GM15510 (cell line): ENCODE measurements around the gene ADAMTSL1.

Source experiments
- POLR2A ChIP-seq: IDR thresholded peaks from 3 replicates; pipeline ENCODE4 v1.6.1; 2011; ENCODE audit warnings: borderline replicate concordance; ENCODE audit not compliant: insufficient read length; ENCODE audit errors: extremely low read depth

The ADAMTSL1 gene

DNA sequence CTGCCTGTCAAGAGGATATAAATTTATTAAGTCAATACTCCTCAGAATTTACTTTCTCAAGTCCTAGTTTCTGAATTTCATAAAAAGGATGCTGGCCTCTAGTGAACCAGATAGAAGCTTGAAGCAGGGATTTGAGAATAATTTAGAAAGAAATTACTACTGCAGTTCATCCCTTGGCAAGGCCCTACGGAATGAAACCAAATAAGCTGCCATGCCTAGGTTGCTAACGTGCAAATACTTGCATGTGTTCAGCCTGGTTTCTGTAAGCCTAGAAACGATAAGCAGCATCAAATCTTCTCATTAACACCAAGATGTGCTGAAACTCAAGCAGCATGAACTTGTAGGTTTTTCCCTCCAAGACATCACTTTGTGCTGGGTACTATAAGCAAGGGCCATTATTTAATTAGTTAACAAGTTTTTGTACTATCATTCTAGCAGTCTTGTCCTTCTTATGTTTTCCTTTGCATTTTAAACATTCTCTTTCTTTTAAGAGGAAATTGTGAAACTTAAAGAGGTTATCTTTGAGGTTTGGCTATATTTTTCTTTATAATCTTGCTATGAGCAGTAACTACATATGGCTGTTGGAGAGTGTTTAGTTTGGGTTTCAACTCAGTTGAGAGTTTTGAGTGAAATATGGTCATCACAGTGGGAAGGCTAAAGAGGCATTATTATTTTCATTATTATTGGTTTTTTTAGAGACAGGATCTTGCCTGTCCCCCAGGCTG, 71.8 kb downstream of the ADAMTSL1 start:
- no peak for TF ChIP-seq POLR2A

DNA sequence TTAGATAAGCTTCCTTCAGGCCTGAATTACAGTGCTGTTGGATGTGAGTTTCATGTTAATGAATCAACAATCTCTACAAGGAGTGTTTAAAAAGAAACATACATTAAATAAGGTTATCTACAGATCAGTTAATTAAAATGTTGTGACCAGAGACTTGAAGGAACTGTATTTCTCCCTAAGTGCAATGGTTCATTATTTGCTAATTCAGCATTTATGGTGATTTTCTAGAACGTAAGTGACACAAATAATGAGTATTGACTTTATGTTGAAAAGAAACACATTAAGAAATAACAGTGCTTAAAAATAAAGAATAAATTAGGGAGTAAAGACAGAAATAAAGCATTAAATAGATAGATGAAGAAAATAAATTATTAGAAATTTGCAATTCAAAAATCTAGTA, 74.5 kb downstream of the ADAMTSL1 start:
- no peak for TF ChIP-seq POLR2A

DNA sequence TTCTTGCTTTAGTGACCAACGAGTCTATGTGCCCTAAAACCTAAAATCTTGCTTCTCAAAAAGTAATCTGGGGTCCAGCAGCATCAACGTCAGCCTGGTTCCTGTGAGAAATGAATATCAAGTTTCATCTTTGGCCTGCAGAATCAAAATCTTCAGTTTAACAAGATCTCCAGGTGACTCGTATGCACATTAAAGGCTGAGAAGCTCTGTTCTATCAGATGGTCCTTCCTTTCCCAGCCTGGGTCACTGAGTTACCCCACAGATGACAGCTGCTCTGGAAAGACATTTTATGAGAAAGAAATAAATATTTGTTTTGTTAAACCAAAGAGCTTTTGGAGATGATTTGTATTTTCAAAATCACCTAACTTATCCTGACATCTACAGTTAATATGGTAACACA, 75.8 kb downstream of the ADAMTSL1 start:
- TF ChIP-seq POLR2A, result no peak

DNA sequence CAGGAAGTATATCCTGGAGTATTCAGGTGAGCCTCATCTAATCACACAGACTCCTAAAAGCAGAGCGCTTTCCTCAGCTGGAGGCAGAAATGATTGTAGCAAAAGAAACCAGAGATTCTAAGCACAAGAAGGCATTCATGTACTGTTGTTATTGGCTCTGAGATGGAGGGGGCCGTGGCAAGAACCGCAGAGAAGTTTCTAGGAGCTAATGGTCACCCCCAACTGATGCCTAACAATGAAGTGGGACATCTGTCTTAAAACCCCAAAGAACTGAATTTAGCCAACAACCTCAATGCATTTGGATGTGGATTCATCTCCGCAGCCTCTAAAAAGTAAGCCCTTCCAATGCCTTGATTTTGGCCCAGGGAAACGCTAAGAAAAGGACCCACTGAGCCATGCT, 76.3 kb downstream of the ADAMTSL1 start:
- no peak for TF ChIP-seq POLR2A

DNA sequence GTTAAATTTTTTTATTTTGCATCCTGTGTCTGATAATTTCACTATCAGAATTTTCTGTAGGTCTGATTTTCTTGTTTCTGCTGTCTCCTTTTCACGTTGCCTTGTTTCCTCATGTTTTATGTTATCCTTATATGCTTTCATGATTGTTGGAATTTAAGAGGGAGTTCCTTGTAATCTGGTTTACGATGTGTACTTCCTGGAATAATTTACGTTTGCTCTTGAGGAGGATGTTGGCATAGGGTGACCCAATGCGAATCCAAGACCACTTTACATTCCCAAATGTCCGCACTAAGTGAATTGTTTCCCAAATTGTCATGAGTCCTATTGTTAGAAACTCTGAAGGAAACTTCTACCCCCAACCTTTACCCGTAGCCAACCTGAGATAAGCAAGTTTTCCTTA, 80.3 kb downstream of the ADAMTSL1 start:
- TF ChIP-seq POLR2A, result no peak

DNA sequence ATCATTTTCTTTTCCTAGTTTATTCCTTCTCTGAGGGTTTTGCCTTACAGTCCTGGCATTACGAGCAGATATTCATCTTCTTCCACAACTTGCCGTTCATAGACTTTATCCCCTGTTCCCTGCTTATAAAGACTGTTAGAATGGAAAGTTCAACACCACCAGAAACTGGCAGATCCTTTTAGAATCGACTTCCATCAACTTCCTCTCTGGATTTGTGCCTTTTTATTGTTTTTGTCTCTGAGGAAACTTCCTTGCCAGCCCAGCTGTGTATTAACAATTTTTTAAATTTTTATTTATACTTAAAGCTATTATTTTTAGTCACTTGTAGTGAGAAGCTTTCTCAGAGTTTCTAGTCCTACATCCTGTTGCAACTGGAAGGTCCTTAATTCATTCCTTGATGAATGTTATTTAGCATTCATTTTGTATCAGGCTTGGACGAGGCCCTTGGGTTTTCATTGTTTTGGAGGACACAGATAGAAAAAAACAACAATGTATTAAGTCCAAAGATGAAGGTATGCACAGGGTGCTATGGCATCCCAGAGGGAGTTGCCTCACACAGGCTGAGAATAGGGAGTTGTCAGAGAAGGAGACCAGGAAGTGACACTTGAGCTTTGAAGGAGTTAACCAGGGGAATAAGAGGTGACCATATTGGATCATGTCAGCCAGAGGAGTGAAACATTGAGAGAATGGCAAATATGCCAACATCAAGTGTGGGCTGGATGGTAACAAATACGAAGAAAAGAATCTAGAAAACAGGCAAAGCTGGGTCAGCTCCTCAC, 81.3 kb downstream of the ADAMTSL1 start:
- TF ChIP-seq POLR2A, result no peak

DNA sequence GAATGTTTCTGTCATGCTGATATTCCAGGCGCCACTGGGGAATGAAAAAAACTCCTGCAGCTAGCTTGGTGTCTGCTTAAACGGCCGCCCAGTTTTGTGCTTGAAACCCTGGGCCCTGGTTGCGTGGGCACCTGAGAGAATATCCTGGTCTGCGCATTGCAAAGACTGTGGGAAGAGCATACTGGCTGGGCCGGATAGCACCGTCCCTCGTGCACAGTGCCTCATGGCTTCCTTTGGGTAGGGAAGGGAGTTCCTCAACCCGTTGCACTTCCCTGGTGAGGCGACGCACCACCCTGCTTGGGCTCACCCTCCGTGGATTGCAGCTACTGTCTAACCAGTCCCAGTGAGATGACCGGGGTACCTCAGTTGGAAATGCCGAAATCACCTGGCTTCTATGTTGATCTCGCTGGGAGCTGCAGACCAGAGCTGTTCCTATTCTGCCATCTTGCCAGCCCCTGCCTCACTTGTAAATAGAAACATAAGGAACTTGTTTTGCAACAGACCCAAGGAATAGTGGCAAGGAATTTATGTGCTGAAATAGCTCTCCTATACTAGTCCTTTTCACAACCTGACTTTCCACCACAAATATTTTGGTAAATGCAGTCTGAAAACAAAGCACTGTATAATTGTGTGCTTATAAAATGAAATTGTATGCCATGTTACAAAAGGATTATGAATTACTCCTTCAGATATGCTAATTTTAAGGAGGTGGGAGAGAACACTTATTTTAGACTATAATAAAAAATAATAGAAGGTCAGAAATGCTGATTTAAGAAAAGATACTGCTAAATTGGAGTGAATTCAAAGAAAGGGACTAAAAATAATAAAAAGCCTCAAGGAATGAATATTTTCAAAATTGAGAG, 90.3 kb downstream of the ADAMTSL1 start:
- no peak for TF ChIP-seq POLR2A

DNA sequence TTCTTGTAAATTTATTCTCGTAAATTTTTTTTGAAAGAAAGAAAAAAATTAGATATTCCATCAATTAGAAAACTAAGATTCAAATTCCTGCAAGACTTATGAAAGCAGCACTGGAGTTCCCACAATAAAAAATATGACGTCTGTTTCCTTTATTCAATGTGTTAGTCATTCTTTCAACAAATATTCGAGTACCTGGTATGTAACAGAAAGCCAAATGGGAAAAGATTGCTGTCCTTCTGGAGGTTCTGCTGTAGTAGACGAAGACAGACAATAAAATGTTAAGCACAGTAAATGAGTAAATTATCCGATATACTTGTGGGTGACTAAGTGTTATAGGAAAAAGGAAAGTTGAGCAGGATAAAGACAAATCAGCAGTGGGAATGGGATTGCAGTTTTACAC, 92.2 kb downstream of the ADAMTSL1 start:
- TF ChIP-seq POLR2A, result no peak

DNA sequence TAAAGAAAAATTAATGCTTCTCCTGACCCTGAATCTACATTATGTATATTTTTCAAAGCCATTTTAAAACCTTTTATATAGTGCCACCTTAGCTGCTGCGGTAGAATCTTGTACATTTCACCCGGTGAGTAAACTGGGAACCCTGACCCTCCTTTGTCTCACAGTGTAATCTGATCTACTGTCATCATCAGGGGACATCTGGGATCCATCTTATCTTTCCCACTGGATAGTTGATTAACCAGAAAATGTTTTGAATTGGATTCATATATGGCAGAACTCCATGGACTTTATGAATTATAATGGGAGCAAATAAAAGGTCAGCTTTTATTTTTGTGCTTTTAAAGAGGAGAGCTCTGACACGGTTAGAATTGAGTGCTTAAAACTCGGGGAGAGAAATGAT, 95.0 kb downstream of the ADAMTSL1 start:
- no peak for TF ChIP-seq POLR2A

DNA sequence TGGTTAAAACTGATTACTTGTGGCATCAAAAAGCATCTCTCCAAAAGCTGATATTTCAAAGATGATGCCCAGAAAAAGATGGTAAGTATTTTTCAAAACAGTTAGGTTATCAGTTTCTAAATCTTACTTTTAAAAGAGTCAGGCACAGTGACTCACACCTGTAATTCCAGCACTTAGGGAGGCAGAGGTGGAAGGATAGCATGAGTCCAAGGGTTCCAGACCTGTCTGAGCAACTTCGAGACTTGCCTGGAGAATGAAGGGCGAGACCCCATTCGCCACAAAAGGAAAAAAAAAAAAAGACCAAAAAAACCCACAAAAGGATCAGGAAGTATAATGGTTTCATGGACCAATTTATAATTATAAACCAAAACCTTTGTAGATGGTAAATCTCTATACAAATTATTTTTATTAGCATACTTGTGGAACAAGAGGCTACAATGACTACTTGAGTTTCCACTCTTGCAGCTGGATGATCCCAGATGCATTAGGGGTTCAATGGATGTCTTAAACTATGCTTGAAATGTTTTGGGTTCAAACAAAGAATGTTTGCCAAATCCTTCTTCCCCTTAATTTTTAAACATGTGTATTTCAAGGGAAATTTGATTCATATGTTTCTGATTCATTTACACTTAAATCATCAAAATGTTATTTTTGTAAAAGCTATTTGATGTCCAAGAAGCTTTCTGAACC, 96.1 kb downstream of the ADAMTSL1 start:
- no peak for TF ChIP-seq POLR2A

DNA sequence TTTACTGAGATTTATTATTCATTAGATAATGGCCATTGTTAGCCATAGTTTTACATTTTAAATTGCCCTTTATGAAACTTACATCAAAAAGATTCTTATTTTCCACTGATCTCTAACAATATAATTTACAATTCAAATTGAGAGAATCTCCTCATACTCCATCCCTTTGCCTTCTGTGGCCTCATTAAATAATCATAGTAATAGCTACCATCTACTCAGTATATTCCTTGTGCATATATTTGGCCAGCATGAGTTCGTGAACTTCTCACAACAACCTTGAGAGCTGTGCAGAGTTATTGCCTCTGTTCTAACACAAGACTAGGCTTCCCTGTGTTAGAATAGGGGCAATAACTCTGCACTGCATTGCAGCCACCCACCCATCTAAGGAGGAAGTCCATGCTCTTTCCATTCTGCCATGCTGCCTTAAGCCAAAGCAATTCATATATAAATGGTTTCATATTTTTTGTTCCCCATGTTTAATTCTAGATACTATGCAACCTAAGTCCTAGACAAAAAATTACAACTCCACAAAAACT, 99.1 kb downstream of the ADAMTSL1 start:
- TF ChIP-seq POLR2A, result no peak

DNA sequence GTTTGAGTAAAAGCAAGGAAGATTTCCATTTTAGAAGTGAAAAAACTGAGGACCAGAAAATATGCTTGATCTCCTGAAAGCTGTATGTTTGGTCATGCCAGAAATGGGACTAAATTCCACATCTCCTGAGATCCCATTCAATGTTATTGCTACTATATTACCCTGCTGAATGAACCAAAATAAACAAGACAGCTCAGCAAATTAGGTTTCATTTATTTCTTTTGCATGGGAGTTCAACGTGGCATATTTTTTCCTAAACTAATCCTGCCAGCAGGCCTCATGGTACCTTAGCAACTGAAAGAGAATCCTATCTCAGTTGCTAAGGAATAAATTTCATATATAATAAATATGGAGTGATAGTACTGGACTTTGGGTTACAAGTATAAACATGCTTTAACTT, 101.7 kb downstream of the ADAMTSL1 start:
- no peak for TF ChIP-seq POLR2A

DNA sequence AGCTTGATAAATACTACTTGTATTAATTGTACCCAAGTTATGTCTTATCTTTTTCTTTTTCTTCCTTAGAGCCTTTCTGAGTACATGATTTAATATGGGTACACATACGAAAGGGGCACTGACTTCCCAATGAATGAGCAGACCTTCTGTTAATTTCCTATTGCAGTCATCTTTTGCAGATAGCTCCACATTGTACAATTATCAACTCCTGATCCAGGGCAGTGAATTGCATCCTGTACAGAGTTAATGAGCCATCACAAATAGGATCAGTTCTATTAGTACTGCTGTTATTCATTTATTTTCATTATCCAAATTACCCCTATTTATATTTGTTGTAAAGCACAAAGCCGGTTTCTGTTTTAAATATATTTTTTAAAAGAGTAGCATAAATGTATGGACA, 105.6 kb downstream of the ADAMTSL1 start:
- TF ChIP-seq POLR2A, result no peak

DNA sequence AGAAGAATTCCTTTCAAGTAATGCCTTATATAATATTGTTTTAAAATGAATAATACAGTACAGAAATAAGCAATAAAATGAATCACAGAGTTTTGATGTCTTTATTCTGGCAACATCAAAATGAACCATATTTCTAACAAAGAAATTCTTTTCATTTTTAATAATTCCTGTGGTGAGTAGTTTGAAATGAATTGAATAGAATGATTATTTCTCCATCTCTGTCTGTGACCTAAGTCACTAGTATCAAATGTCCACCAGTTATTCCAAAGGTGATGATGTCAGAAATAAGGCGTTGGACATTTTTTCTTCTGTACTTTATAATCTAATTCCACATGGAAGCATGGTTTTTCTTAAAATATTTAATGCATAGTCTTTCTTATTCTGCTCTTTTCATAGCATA, 106.2 kb downstream of the ADAMTSL1 start:
- no peak for TF ChIP-seq POLR2A
